ENCODE results near the gene NFATC2.
"Not testable (repeated sequence)": the region's sequence is repeated elsewhere in the genome, so short reads cannot be mapped to it uniquely, and the experiment has no call there.

DNA sequence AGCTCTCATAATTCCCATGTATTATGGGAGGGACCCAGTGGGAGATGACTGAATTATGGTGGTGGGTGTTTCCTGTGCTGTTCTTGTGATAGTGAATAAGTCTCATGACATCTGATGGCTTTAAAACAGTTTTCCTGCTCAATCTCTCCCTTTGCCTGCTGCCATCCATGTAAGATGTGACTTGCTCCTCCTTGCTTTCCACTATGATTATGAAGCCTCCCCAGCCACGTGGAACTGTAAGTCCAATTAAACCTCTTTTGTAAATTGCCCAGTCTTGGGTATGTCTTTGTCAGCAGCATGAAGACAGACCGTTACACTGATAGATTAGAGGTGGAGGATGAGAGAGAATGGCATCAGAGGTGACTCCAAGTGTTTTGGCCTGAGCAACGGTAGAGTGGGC is 198.7 kb downstream of the NFATC2 start:
- TF ChIP-seq, protein P1, sequence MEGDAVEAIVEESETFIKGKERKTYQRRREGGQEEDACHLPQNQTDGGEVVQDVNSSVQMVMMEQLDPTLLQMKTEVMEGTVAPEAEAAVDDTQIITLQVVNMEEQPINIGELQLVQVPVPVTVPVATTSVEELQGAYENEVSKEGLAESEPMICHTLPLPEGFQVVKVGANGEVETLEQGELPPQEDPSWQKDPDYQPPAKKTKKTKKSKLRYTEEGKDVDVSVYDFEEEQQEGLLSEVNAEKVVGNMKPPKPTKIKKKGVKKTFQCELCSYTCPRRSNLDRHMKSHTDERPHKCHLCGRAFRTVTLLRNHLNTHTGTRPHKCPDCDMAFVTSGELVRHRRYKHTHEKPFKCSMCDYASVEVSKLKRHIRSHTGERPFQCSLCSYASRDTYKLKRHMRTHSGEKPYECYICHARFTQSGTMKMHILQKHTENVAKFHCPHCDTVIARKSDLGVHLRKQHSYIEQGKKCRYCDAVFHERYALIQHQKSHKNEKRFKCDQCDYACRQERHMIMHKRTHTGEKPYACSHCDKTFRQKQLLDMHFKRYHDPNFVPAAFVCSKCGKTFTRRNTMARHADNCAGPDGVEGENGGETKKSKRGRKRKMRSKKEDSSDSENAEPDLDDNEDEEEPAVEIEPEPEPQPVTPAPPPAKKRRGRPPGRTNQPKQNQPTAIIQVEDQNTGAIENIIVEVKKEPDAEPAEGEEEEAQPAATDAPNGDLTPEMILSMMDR (IDR thresholded peaks at IDR 0.05; ENCODE audit: insufficient read depth, low read length), result not testable (repeated sequence)
- not testable (repeated sequence) for TF ChIP-seq SPI1 (IDR thresholded peaks at IDR 0.05; ENCODE audit: borderline replicate concordance, low read depth); GABPA (IDR thresholded peaks at IDR 0.05; ENCODE audit: low read depth)

All from HL-60 (cell line).